Measurements from ENCODE around the gene ACOX3.

- no peak for TF ChIP-seq CTCF (conservative IDR thresholded peaks at IDR 0.05)
- no peak for TF ChIP-seq ZFX (IDR thresholded peaks at IDR 0.05)
Measured at GRCh38 chr4:8459867-8460445, 19.4 kb upstream of the ACOX3 start.
